ENCODE measurements around the gene PACRG. TPM values are rescaled to one million over a fixed set of nuclear protein-coding genes. Genes with fewer than 3 reads are reported as not detected.

Gene PACRG
- total and polyA plus RNA-seq, 2 of the 8 experiments (the other 6 are each of a cell fraction or from before 2014, with no cell fraction given), result 0.44 to 0.54 TPM

DNA sequence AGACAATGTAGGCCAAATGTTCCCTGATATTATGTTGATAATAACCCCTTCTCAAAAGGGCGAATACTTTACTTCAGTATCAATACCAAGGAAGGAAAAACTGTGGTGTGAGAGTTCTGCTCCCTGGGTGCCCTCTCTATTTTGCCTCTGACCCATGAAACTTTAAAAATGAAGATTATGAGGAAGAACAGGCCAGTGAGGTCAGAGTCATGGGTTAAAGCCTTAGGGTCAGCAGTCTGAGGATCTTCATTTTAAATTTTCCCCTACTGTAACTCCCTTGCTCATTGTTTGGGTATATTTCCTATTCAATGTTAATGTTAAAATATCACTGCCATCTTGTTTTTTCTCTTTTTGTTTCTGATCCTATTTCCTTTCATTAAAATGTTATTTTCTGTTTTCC lies 48.1 kb upstream of the PACRG start:
- Histone ChIP-seq H2BK20ac (ENCODE audit: low read length) (no peak overlapping the region), H2BK12ac (ENCODE audit: low read depth, low read length) (no peak overlapping the region), H3K27me3 (replicated peaks in 1 of 4; ENCODE audit: control insufficient read depth in 3 of 4, extremely low read depth in 1 of 4, insufficient read depth in 3 of 4, low read length in 3 of 4) (no peaks in the 10 kb centered on the region), H3K56ac (replicated peaks; ENCODE audit: insufficient read length, low read depth, low read length) (no peak overlapping the region), H3K4me1 (replicated peaks in 1 of 4; ENCODE audit: control insufficient read depth in 3 of 4, insufficient read depth in 4 of 4, low read length in 3 of 4) (no peaks in the 10 kb centered on the region), H4K91ac (replicated peaks; ENCODE audit: insufficient read length, low read length) (no peak overlapping the region), H3K27ac (ENCODE audit: low read depth, low read length) (no peak overlapping the region), H3K23me2 (ENCODE audit: low read depth, low read length) (no peaks in the 10 kb centered on the region; the same call in 1 of the 2 replicates), H3K23ac (ENCODE audit: insufficient read length) (no peak overlapping the region), H3K79me1 (ENCODE audit: low read depth, low read length) (no peaks in the 10 kb centered on the region), H2BK15ac (ENCODE audit: low read length) (no peak overlapping the region), H2AFZ (ENCODE audit: low read length) (no peak overlapping the region), H3K79me2 (ENCODE audit: control insufficient read depth in 1 of 2, insufficient read depth in 2 of 2, low read length in 2 of 2) (no peaks in the 10 kb centered on the region), H3K9me3 (ENCODE audit: insufficient read depth in 2 of 2, low read depth in 1 of 2, low read length in 1 of 2) (0 out of 4 replicates have a peak, but pooled peaks cover 0 to 3% of the 10 kb centered on the region in 2 experiments), H2BK120ac (replicated peaks; ENCODE audit: low read depth, low read length) (no peak overlapping the region), H3K4me3 (ENCODE audit: extremely low read depth in 1 of 4, insufficient read depth in 2 of 4, low read depth in 3 of 4, low read length in 4 of 4) (no peak overlapping the region), H3K4ac (replicated peaks; ENCODE audit: insufficient read length, low read depth, low read length) (no peak overlapping the region), H4K20me1 (replicated peaks in 1 of 2; ENCODE audit: control insufficient read depth in 1 of 2, insufficient read depth in 2 of 2, low read length in 2 of 2) (no peaks in the 10 kb centered on the region), H3K9ac (replicated peaks in 1 of 4; ENCODE audit: extremely low read depth in 1 of 4, low read depth in 3 of 4, low read length in 3 of 4) (no peak overlapping the region), H3K36me3 (ENCODE audit: control insufficient read depth in 2 of 4, insufficient read depth in 4 of 4, low read length in 3 of 4) (no peaks in the 10 kb centered on the region), H3K14ac (ENCODE audit: insufficient read length) (no peak overlapping the region), H3K4me2 (ENCODE audit: insufficient read depth in 1 of 2, low read depth in 2 of 2, low read length in 2 of 2) (no peak overlapping the region), H2AK5ac (ENCODE audit: low read depth, low read length) (no peak overlapping the region), H4K8ac (ENCODE audit: extremely low read depth, insufficient read depth, low read length) (no peak overlapping the region), H2BK5ac (ENCODE audit: low read depth, low read length) (no peak overlapping the region), H4K5ac (ENCODE audit: insufficient read length, low read depth, low read length) (no peak overlapping the region), H3K18ac (ENCODE audit: extremely low read depth, low read length) (no peak overlapping the region)
- ChIA-PET CTCF (ENCODE audit: partially characterized antibody) (no interaction called here), POLR2A (ENCODE audit: partially characterized antibody) (no interaction called here)
- FAIRE-seq (no peak), DNase-seq (ENCODE audit: low read depth in 1 of 2, low spot score in 2 of 2) (no peak)
- 82% methylated on average over 1 of the region's 1 CpG; no CpG with 5 or more reads in 1 of the 2 experiments for WGBS, 2 experiments (ENCODE audit: extremely low coverage in 1 of 2, insufficient coverage in 1 of 2, insufficient read length in 1 of 2, insufficient replicate concordance in 2 of 2, low coverage in 1 of 2, low lambda C conversion rate in 2 of 2, missing lambda C conversion rate in 1 of 2)
- no peak for TF ChIP-seq YY1 (IDR thresholded peaks at IDR 0.05; ENCODE audit: low read depth, low read length)
- no peak for TF ChIP-seq TAF7 (optimal IDR thresholded peaks at IDR 0.05; ENCODE audit: borderline replicate concordance, low read depth, low read length)
- TF ChIP-seq, protein P1, sequence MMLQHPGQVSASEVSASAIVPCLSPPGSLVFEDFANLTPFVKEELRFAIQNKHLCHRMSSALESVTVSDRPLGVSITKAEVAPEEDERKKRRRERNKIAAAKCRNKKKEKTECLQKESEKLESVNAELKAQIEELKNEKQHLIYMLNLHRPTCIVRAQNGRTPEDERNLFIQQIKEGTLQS (IDR thresholded peaks at IDR 0.05; ENCODE audit: insufficient read depth, low read depth, low read length), result no peak
- TF ChIP-seq TEAD4 (IDR thresholded peaks at IDR 0.05; ENCODE audit: low read depth, low read length), result no peak
- no peak for TF ChIP-seq TAF1 (IDR thresholded peaks at IDR 0.05; ENCODE audit: low read depth, low read length)
- TF ChIP-seq CEBPB (IDR thresholded peaks at IDR 0.05; ENCODE audit: low read depth, low read length), result no peak
- no peak for TF ChIP-seq RFX5 (IDR thresholded peaks at IDR 0.05; ENCODE audit: borderline replicate concordance, low read depth, low read length)
- TF ChIP-seq JUN (IDR thresholded peaks at IDR 0.05; ENCODE audit: low read depth, low read length), result no peak
- TF ChIP-seq POLR2AphosphoS5 (IDR thresholded peaks at IDR 0.05; ENCODE audit: low read depth, low read length), result no peak
- TF ChIP-seq, protein P2, sequence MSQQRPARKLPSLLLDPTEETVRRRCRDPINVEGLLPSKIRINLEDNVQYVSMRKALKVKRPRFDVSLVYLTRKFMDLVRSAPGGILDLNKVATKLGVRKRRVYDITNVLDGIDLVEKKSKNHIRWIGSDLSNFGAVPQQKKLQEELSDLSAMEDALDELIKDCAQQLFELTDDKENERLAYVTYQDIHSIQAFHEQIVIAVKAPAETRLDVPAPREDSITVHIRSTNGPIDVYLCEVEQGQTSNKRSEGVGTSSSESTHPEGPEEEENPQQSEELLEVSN (IDR thresholded peaks at IDR 0.05), result no peak
- no peak for TF ChIP-seq POLR2A (IDR thresholded peaks at IDR 0.05; ENCODE audit: control extremely low read depth in 1 of 2, low read depth in 2 of 2, low read length in 2 of 2)
- no peak for TF ChIP-seq EGR1 (IDR thresholded peaks at IDR 0.05; ENCODE audit: borderline replicate concordance, low read depth, low read length)
- no peak for TF ChIP-seq CTBP2 (IDR thresholded peaks at IDR 0.05; ENCODE audit: borderline replicate concordance, insufficient read depth, insufficient read length, low read length)
